ENCODE data around the gene TTLL3. TPM values are rescaled to one million over a fixed set of nuclear protein-coding genes. Genes with fewer than 3 reads are reported as not detected.
A peak's percentile ranks its signal among the peaks of the same experiment; 100 is the strongest.

Gene TTLL3
- total and polyA plus RNA-seq, 2 of the 8 experiments (the other 6 are each of a cell fraction or from before 2014, with no cell fraction given) = 5.9 to 8.9 TPM

- Histone ChIP-seq H3K9ac (replicated peaks in 1 of 4; ENCODE audit: extremely low read depth in 1 of 4, low read depth in 3 of 4, low read length in 3 of 4) (no peak overlapping the region), H4K5ac (ENCODE audit: insufficient read length, low read depth, low read length) (no peak overlapping the region), H3K27me3 (replicated peaks in 1 of 4; ENCODE audit: control insufficient read depth in 3 of 4, extremely low read depth in 1 of 4, insufficient read depth in 3 of 4, low read length in 3 of 4) (no peaks in the 10 kb centered on the region), H2BK12ac (ENCODE audit: low read depth, low read length) (peak overlapping the region; percentile 80; the same call in 1 of the 2 replicates), H3K56ac (replicated peaks; ENCODE audit: insufficient read length, low read depth, low read length) (no peak overlapping the region), H3K23ac (ENCODE audit: insufficient read length) (no peak overlapping the region), H4K20me1 (replicated peaks in 1 of 2; ENCODE audit: control insufficient read depth in 1 of 2, insufficient read depth in 2 of 2, low read length in 2 of 2) (no peaks in the 10 kb centered on the region), H3K4ac (replicated peaks; ENCODE audit: insufficient read length, low read depth, low read length) (no peak overlapping the region), H3K79me2 (ENCODE audit: control insufficient read depth in 1 of 2, insufficient read depth in 2 of 2, low read length in 2 of 2) (no peaks in the 10 kb centered on the region), H3K36me3 (ENCODE audit: control insufficient read depth in 2 of 4, insufficient read depth in 4 of 4, low read length in 3 of 4) (no peaks in the 10 kb centered on the region), H3K14ac (ENCODE audit: insufficient read length) (no peak overlapping the region), H2BK120ac (replicated peaks; ENCODE audit: low read depth, low read length) (no peak overlapping the region), H2BK5ac (ENCODE audit: low read depth, low read length) (no peak overlapping the region), H3K9me3 (ENCODE audit: insufficient read depth in 2 of 2, low read depth in 1 of 2, low read length in 1 of 2) (no peaks in the 10 kb centered on the region), H3K4me3 (ENCODE audit: extremely low read depth in 1 of 4, insufficient read depth in 2 of 4, low read depth in 3 of 4, low read length in 4 of 4) (no peak overlapping the region), H2AFZ (ENCODE audit: low read length) (no peak overlapping the region), H3K79me1 (ENCODE audit: low read depth, low read length) (no peaks in the 10 kb centered on the region), H2AK5ac (ENCODE audit: low read depth, low read length) (no peak overlapping the region), H3K27ac (ENCODE audit: low read depth, low read length) (no peak overlapping the region), H2BK15ac (ENCODE audit: low read length) (no peak overlapping the region), H4K91ac (replicated peaks; ENCODE audit: insufficient read length, low read length) (no peak overlapping the region), H4K8ac (ENCODE audit: extremely low read depth, insufficient read depth, low read length) (peak overlapping the region; percentile 46; the same call in 1 of the 2 replicates), H3K18ac (ENCODE audit: extremely low read depth, low read length) (no peak overlapping the region), H3K4me1 (replicated peaks in 1 of 4; ENCODE audit: control insufficient read depth in 3 of 4, insufficient read depth in 4 of 4, low read length in 3 of 4) (no peaks in the 10 kb centered on the region; a peak in 1 of 7 replicates), H3K23me2 (ENCODE audit: low read depth, low read length) (no peaks in the 10 kb centered on the region), H2BK20ac (ENCODE audit: low read length) (no peak overlapping the region), H3K4me2 (ENCODE audit: insufficient read depth in 1 of 2, low read depth in 2 of 2, low read length in 2 of 2) (no peak overlapping the region)
- DNase-seq (ENCODE audit: low read depth in 1 of 2, low spot score in 2 of 2) = no peak
- FAIRE-seq = no peak
- POLR2A ChIA-PET (ENCODE audit: partially characterized antibody) = interaction anchor here (1.0 kb wide), 1 partner anchor 12 kb away, joined by 4 read pairs; no protein-coding TSS in a partner anchor
- CTCF ChIA-PET (ENCODE audit: partially characterized antibody) = interaction anchor here (0.8 to 1.6 kb wide), 3 partner anchors 12 to 70 kb away, joined by 3 to 4 read pairs (median 3); no protein-coding TSS in a partner anchor
- TF ChIP-seq SUZ12 (IDR thresholded peaks at IDR 0.05; ENCODE audit: low read length) = no peak
- TF ChIP-seq CTCF (IDR thresholded peaks at IDR 0.05; ENCODE audit: control extremely low read depth in 1 of 3, insufficient read depth in 1 of 3, low read depth in 1 of 3, low read length in 3 of 3) = 0 out of 4 replicates have a peak, but pooled peaks of 1 of the 3 experiments have one; percentile 10
- no peak for TF ChIP-seq PHF8 (conservative IDR thresholded peaks at IDR 0.05; ENCODE audit: low read depth, low read length)
- no peak for TF ChIP-seq TCF12 (IDR thresholded peaks at IDR 0.05; ENCODE audit: low read depth, low read length)
- peak; percentile 19 to 41; a peak in 2 of 4 replicates for TF ChIP-seq RAD21 (IDR thresholded peaks at IDR 0.05 in 1 of 2, conservative IDR thresholded peaks at IDR 0.05 in 1 of 2; ENCODE audit: low read depth in 2 of 2, low read length in 2 of 2)
- 95% methylated on average over 12 of the region's 12 CpGs; no CpG with 5 or more reads in 1 of the 2 experiments for WGBS, 2 experiments (ENCODE audit: extremely low coverage in 1 of 2, insufficient coverage in 1 of 2, insufficient read length in 1 of 2, insufficient replicate concordance in 2 of 2, low coverage in 1 of 2, low lambda C conversion rate in 2 of 2, missing lambda C conversion rate in 1 of 2)
Observed at GRCh38 chr3:9876991-9877390, 66.9 kb downstream of the TTLL3 start.

Measured in H1 (cell line).